NCI-H526 (cell line): Measurements from ENCODE around the gene NRG3.

Source experiments
- DNase-seq, 2 experiments: peaks; one replicate each; lab custom pipeline; 2025; lab: John Stamatoyannopoulos, UW

Gene NRG3

DNA sequence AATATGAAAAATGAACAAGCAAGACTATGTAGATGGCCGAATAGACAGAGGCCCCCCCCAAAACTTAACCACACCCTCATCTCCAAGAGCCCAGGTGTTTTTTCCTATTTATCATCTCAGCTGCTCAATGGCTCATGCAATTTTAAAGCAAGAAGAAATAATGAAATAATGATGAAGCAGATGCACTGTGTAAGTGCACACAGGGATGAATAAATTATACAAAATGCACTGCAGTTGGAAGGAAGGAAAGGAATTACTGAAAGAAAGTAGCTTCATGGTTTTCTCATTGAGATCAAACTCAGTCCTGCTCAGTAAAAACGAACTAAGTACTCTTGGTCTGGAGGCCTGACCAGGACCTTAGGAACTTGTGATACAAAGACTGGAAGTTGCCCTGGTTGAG is 810.1 kb downstream of the NRG3 start:
- no peak for DNase-seq

DNA sequence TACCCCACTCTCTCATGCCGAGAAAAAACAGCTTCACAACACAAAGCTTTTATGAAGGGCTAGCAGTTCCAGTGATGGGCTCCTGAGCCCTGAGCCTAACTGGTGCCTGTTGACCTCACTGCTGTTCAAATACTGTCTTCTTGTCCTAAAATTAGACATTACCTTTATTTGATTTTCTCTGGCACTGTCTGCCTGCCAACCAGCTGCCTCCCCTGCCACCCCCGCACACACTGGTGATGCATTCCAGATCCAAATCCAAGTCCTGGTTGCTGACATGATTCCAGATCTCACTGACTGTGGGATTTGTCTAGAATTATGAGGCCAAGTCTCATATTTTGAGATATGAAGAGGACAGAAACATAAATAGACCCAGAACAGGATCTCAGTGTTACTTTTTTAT is 816.2 kb downstream of the NRG3 start:
- no peak for DNase-seq

DNA sequence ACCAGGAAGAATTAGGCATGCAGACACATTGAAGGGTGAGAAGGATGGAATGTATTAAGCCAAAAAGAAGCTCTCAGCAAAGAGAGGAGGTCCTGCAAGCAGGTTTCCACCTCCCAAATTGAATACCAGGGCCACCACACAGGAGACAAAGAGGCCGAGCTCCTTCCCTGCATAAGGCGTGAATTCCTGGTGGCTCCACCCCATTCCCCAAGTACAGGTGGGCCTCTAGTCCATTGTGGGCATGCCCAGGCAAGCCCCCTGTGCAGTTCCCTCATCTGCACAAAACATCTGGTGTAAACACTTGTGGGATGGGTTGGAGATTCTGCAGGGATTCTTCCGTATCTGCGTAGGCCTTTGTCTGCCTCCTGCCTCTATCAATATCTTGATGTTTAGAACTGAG is 817.5 kb downstream of the NRG3 start:
- no peak for DNase-seq

DNA sequence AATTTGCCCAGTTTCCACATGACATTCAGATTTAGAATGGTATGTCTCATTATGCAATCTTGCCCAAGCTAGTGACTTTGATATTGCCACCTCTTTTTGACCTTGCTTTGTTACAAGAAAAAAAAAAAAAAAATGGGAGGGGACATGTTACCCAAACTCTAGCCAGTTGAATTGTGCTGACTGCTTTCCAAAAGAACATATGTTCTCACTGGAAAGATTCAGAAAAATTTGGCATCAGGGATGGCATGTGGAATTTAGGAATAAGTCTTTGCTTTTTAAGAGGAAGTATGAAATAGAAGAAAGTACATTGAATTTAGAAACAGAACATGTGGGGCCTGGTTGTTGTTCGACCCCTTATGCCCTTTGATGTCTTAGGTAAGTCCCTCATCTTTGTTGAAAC is 846.8 kb downstream of the NRG3 start:
- DNase-seq: no peak

DNA sequence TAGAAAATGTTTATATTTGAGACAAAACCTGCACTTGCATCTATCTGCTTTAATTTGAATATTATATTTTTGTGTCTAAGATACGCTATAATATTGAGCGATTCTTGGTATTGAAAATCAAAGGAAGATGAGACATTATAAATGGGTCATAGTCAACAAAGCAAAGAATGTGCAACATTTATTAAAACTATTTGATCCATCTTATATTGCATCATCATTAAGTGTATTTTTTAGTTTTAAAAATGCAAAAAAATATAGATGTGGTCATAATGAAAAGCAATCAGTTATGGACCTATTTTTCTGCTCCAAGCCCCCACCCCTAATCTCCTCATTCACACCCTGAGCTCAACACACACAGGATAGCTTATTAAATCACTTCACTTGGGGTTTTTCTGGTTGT is 847.3 kb downstream of the NRG3 start:
- no peak for DNase-seq

DNA sequence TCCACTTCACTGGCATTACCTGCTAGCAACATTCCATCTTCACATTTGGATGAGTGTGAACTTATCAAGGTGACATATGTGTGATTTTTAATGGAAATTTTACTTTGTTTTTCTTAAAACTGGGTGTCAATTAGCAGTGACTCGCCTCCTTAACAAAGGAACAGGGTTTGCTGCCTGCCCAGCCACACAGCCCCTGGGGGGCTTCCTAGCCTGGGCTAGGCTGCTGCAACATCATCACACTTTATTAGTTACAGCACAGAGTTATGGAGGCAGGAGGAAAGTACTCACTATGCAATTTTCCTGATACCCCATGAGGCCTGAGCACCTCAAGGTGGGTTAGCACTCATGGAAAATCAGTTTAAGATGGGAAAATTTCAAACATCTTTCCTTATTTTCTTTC is 861.3 kb downstream of the NRG3 start:
- no peak for DNase-seq

DNA sequence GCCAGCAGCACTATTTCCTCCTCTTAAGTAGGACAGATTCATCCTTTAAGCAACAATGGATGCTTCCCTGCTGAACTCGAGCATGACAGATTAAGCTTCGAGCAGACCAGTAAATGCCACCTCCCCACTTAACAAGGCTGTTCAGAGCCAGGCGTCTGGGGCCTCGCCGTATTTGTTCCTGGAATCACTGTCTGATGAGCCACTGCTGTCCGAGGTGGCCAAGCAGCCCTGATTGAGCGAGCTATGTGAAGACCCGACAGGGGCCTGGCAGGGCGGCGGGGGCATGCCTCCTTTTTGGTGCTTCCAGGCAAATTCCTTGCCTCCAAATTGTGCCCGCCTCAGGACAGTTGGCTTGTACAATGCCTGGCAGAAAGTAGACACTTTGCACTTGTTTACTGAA is 862.6 kb downstream of the NRG3 start:
- no peak for DNase-seq

DNA sequence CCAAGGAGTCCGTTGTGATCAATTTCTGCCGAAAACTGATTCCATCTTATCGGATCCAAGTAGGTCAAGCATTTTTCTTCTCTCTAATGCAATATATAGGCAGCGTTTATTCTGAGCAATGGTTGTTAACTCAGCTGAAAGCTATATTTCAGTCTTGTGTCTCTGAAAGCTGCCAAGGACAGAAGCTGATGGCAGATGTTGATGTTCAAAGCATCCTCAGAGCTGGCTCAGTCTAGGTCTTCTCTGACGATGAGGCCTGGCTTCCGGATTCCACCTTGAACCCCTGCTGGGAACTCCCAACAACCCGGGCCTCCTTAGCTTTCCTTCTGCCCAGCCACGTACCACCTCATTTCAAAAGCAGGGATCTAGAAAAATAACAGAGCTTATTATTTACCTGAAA is 863.6 kb downstream of the NRG3 start:
- no peak for DNase-seq

DNA sequence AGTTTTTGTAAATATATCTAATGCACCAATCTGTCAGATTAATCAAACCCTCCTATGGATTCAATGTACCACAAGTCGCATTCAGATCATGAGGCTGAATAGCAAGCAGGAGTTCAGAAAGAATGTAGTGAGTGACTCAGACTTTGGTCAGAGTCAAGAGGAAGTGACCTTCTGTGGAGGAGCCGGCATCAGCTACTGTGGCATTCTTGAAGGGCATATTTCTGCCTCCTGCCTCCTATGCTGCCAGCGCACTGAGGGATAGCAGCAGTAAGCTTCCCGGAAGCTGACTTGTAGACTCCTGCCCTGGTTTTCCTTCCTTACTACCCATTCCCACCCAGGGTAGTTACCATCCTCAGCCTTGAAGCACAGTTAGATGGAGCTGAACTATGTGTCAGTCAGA is 867.5 kb downstream of the NRG3 start:
- no peak for DNase-seq

DNA sequence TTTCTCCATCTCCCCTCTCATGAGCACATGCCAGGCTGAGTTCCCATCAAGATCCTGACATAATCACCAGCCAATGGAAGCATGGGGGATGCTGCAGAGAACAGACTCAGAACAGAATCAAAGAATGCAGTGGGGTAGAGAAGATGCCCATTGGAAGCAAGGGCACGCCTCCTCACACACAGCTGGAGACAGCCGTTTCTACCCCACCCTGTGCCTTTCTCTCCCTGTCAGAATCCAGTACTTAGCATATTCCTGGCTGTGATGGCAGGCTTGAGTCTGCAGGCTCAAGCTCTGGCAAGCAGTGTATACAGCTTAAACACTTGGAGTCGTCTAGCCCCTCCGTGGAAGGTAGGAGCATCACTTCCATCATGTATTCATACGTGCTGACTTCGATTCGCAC is 867.9 kb downstream of the NRG3 start:
- DNase-seq: no peak

DNA sequence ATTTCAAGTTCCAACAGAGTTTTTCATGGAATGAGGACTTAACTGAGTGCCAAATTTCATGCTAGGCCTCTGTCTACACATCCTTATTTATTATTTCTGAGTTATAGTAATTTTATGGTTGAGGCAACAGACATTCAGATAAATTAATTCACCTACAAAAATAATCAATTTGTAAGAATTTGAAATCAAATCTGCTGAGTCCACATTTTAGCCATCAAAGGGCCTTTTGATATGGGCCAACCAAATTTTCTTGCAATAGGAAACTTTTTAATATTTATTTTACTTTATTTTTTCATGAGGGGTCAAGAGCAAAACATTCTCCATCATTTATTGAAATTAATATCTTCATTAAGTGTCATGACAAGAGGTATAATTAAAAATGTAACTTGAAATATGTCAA is 875.5 kb downstream of the NRG3 start:
- DNase-seq: no peak

DNA sequence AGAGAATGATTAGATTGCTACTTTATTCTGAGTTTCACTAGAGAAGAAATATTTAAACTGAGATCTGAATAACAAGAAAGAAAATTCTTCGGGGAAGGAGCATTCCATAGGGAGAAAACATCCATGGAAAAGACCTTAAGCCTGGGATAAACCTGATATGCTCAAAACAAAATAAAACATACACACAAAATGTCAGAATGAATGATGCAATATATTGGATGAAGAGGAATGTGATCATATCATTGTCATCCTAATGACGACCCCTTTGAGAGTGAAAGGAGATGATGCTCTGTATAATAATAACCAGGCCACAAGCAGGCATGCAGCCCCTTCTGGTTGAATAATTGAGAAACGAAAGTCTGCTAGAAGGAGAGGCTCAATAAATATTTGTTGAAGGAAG is 882.4 kb downstream of the NRG3 start:
- no peak for DNase-seq

DNA sequence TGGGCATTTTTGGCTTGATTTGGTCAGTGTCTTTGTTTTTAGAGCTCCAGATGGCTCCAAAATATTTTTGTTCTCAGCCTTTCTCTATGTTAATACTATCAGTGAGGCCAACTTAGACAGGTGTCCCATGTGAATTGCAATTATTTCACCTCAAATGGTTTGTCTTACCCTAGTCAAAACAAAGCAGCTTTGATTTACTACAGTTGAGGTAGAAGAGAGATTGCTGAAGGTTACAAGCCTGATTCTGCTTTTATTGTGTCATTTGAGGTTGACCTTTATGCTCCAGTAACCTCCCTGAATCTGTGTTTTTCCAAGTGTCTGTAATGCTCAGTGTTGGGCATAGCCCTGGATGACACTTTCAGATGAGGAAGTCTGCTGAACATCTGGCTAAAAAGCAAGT is 882.9 kb downstream of the NRG3 start:
- DNase-seq: no peak

DNA sequence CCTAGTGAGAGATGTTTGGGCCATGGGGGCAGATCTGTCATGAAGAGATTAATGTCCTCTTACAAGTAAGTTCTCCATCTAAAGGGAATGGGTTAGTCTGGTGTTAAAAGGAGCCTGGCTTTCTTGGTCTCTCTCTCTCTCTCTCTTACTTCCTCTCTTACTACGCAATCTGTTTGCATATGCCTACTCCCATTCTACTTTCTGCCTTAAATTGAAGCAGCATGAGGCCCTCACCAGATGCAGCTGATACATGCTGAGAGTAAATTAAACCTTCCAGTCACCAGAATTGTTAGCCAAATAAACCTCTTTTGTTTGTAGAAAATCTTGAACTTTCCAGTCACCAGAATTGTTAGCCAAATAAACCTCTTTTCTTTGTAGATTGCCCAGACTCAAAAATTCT is 884.1 kb downstream of the NRG3 start:
- no peak for DNase-seq

DNA sequence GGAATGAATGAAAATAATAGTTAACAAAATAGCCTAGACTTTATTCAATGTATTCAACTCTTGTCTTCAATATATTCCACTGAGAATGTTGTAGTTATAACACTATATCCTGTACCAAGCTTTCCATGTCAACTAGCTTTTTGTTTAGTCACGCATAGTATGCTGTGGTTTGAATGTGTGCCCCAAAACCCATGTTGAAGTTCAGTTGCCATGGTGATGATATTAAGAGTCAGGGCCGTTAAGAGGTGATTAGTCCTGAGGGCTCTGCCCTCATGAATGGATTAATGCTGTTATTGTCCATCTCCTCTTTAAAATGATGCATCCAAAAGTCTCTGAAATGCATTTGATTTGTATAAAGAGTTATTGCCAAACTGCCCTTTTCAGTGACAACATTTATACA is 887.6 kb downstream of the NRG3 start:
- DNase-seq: no peak

DNA sequence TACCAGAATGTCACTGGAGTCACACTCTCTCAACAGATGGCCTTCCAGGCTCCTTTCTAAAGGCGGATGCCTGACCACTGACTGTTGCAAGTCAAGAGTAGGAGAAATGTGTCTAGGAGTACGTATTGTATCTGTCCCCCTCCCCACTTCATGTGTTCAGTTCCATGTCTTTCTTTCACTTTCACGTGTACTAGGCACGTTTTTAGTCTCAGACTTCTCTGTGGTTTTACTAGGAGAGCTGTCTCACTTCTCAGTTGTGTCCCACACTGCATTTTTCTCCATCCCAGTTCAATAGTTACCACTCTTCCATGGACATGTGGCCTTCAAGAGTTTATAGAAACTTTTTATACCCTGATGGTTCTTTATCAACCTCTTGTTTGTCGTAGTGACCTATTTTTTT is 893.0 kb downstream of the NRG3 start:
- no peak for DNase-seq

DNA sequence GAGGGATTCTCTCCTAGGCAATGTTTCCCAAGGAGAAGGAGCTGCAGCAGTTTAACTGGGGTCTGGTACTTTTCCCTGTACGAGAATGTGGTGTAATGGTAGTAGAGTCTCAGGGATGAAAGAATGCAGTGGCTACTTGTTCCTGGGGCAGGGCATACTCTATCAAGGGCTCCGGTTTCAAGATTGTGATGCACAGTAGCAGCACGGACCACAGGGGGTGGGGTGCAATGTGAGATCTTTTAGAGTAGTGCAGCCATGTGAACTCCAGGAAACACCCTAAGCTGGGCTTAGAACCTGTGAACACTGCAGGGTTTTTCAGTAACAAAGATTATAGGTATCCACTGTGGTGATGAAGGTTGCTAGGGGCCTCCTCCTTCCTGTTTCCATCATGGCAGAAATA is 903.9 kb downstream of the NRG3 start:
- DNase-seq: no peak

DNA sequence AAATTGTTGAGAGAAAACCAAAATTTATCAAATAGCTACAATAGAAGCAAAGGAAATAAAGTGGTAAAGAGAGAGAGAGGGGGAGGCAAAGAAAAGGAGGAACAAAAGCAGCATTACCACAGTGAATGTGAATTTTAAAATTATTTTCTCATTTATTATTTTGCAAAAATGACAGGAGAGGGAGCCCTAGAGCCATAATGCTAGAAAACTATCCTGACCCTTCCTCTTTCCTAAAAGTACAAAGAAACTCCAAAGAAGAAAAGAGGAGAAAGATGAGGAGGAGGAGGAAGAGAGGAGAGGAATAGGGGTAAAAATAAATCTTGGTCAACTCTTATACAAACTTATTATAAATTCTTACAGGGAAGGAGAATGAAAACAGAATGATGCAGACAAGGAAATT is 921.5 kb downstream of the NRG3 start:
- no peak for DNase-seq

DNA sequence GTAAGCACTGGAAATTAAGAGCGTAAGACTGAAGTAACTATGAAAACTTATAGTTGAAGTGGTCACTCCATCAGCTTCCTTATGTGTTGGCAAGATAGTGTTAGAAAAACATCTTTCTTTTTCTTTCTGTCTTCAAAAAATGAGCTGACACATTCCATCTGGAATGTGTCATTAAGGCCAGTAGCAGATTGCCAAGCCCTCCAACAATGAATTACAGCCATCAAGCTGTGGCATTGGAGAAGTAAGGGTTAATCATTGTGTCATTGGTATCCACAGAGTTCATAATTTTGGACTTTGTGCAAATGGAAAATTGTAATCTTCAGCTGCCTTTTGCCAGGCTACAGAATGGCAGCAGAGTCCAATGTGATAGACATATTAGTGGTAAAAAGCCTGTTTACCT is 926.3 kb downstream of the NRG3 start:
- DNase-seq: no peak

DNA sequence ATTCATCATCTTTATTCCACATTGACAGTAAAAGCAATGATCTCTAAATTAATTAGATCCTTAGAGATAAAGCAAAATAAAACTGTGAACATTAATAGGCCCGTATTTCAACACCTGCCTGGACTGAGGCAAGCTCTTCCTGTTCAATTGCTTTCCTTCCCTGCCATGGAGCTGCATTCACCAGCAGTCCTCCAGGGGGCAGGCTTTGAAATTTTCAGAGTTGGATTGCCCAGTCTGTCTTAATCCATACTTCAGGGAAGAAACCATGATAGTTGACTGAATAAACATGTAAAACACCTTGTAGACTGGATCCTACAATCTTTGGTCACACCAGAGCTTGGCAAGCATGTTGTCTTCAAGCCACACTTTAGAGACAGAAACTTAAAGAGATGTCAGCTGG is 936.6 kb downstream of the NRG3 start:
- no peak for DNase-seq

DNA sequence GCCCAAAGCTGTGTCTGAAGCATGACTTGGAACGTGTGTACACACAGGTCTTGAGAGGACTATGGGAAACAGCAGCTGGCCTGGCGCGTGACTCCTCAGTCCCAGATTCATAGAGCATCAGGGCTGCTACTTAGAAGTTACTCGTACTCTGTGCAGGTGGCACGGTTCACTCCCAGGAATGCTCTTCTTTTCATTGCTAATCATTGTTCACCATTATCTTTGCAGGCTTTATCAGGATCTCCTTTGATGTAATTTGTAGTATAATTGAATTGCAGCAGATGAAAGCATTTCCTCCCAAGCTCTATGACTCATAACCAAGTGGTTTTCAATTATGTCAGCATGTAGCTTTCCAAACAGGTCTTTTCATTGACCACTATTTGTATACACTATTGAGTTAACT is 938.9 kb downstream of the NRG3 start:
- DNase-seq: no peak

DNA sequence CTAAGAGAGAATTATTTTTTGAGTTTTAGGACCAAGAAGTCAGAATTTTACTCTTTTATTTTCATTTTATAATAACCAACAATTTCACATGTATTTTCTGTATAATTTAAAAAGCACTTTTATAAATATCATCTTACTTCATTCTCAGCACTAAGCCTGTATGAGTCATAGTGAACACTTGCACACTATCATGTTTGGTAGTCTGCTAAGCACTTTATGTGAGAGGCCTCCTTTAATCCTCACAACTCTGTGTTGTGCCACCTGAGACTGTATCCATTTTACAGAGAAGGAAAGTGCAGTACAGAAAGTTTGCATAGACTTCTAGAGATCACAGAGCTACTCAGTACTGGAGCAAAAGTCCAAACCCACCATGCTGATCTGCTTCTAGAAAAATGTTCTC is 939.6 kb downstream of the NRG3 start:
- DNase-seq: no peak

DNA sequence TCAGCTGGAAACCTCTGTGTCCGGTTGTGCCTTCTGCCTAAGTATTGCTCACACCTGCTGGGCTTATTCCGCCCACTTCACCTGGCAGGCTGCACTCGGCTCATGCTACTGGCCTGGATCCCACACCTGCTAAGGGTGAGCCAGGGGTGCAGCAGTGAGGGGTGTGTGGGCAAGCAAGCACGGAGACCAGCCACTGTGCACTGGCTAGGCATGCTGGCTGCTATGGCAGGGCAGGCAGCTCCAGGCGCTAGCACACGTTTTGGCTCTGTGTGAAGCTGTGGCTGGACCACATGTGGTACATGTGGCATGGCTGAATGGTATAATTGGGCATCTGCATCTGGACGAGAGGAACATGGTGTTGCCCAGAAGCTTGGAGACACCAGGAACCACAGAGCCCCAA is 940.7 kb downstream of the NRG3 start:
- no peak for DNase-seq

DNA sequence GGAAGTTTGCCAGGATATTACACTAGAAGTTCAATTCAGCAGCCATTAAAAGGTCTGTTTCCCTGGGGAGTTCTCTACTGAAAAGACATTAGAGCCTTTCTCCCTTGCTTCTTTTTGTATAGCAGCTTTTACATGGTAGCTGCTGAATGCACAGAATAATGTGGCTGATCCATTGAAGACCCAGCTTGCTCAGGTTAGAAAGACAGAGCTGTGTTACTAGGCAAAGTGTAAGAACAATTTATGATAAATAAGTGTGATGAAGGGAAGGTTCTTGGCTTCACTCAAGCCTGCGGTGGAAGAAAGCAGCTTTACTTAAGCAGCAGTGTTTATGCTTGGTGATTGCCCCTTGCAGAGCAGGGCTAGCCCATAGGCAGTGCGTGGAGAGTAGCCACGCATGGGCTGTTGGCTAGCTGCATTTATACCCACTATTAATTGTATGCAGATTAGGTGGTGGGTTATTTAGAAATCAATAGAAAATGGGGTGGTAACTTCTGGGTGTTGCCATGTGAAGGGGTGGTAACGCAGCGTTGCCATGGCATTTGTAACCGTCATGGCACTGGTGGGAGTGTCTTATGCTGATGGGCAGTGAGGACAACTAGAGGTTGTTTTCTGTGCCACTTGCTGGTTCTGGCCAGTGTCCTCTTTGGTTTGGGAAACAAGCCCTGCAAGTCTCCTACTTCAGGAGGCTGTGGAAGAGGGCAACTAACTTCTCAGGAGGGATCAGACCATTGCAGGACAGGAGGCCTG is 942.9 kb downstream of the NRG3 start:
- no peak for DNase-seq

DNA sequence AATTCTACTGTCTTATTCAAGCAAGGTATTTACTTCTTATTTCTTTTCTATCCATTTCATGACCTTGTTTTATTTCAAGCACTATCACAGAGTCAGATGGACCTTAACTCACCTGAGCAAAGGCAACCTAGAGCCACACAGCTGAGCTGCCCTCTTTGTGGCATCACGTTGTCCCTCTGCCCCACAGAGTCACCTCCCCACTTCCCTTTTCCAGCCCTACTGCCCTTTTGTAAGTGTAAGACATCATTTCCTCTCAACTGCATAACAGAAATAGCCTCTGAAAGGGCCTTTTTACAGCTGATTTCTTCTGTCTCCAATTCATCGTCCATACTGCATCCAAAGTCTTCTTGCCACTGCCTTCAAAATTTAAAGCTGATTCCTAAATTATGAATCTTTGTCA is 946.0 kb downstream of the NRG3 start:
- no peak for DNase-seq
